ENCODE results near the gene EOMES.
"Not testable (repeated sequence)": the region's sequence is repeated elsewhere in the genome, so short reads cannot be mapped to it uniquely, and the experiment has no call there.

Gene EOMES
- total RNA-seq, result 7.0 to 169 (median 80.9) reads per million in 9 experiments

DNA sequence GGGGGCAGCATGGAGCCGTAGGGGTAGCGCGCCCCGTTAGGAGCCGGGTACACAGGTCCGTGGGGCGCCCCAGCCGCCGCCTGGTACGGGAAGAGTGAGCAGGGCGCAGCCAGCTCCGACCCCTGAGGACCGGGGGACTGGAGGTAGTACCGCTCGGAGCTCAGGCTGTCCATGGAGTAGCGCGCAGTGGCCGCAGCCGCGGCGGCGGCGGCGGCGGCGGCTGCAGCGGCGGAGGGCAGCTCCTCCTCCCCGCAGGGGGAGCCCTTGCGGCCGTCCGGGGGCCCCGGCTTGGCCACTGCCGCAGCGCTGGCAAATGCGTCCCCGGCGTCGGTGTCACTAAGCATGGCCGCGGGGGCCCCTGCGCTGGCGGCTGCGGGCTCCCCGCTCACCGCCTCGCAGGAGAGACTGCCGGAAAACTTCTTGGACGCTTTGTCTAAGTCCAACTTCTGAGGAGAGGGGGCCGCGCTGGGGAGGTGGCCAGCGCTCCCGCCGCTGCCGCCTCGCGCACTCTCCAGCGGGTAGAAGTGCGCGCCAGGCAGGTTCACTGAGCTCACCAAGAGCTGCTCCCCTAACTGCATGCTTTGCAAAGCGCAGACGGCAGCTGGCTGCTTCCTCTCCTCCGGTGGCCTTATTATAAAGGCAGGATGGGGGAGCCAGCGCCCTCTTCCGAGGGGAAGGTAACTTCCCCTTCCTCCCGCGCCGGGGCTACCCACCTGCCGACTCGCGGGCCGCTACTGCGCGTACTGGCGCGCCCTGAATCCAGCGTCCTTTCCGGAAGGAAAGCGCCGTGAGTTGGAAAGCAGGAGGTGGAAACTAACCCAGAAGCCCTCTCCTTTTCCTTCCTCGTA, at the start of gene EOMES:
Gene EOMES, minus strand, starts transcription at position 607 of the 848 bp plus-strand sequence. Its CDS starts 29 bp downstream, at position 578.
- ATAC-seq (replicated peaks) (peak; percentile 73), DNase-seq (peak; percentile 79 to 81 (median 79))
- peak within 1 kb of the TSS; percentile 100 for H3K4me3 Mint-ChIP-seq
- H3K36me3 Mint-ChIP-seq (ENCODE audit: insufficient read depth), result peaks cover 66% of the 10 kb centered on the region
- H3K27me3 Mint-ChIP-seq, result peaks cover 9 to 25% of the 10 kb centered on the region in 2 donors
- no peaks in the 10 kb centered on the region for H3K9me3 Mint-ChIP-seq
- H3K4me1 Mint-ChIP-seq (ENCODE audit: low read depth in 2 of 2), result peaks cover 41% of the 10 kb centered on the region in 2 donors
- H3K27ac Mint-ChIP-seq, result peak within 1 kb of the TSS; percentile 98 to 99

DNA sequence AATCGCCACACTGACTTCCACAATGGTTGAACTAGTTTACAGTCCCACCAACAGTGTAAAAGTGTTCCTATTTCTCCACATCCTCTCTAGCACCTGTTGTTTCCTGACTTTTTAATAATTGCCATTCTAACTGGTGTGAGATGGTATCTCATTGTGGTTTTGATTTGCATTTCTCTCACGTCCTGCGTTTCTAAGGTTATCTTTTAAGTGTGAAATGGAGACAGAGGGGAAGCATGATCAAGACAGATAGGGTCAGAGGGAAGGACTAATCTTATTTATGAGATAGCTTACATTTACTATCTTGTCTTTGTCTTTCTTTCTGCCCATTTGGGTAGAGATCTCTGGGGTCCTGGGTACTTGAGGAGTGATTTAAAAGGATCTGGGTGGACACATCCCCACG, 48.3 kb upstream of the EOMES start:
- H3K27me3 Mint-ChIP-seq; H3K9me3 Mint-ChIP-seq; H3K36me3 Mint-ChIP-seq (ENCODE audit: insufficient read depth); H3K4me3 Mint-ChIP-seq; DNase-seq: not testable (repeated sequence)
- Mint-ChIP-seq H3K4me1 (ENCODE audit: low read depth in 2 of 2) (peaks cover 13 to 18% of the 10 kb centered on the region in 2 donors), H3K27ac (peak overlapping the region; percentile 11 to 30)
- peak; percentile 78 for ATAC-seq (replicated peaks)

DNA sequence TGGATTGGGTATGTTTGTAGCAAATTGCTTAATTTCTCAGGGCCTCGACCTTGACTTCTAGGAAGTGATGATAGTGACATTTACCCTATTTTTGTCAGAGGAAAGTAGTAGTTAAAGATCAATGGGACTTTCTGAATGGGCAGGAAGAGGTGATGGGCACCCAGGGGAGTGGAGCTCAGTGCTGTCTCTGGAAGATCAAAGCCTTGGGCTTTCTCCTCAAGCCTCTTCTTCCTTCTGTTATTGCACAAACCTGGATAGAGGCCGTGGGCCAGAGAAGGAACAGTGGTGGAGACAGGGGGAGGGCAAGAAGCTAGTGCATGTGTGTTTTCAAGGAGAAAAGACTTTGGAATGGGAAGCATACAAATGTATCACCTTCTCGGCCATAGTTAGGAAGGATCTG, 44.9 kb upstream of the EOMES start:
- Mint-ChIP-seq H3K27ac (no peak overlapping the region), H3K4me3 (no peak overlapping the region), H3K36me3 (ENCODE audit: insufficient read depth) (peaks cover 2% of the 10 kb centered on the region), H3K9me3 (no peaks in the 10 kb centered on the region), H3K27me3 (no peaks in the 10 kb centered on the region), H3K4me1 (ENCODE audit: low read depth in 2 of 2) (peaks cover 15 to 18% of the 10 kb centered on the region in 2 donors)
- DNase-seq, result no peak
- ATAC-seq (replicated peaks), result no peak

DNA sequence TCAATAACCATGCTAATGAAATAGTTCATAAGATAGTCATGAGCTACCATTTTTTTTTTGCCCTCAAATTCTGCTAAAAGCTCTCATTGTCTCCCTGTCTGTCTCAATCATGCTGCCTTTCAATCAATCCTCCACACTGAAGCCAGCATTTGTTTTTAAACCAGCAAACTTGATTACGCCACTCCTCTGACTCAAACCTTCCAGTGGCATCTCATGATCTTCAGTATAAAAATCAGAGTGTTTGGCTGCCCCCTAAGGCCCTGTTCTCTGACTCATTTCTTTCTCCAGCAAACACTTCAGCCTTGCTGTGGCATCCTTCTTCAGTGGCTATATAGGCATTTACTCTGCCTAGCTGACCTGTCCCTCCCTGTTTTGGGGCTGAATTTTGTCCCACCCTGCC, 36.0 kb upstream of the EOMES start:
- no peak for ATAC-seq (replicated peaks)
- peaks cover 0 to 2% of the 10 kb centered on the region in 2 donors for H3K9me3 Mint-ChIP-seq

GRCh38 chr3:27756877-27757276, 34.8 kb upstream of the EOMES start:
- Mint-ChIP-seq H3K4me3 (no peak overlapping the region), H3K36me3 (ENCODE audit: insufficient read depth) (no peaks in the 10 kb centered on the region), H3K4me1 (ENCODE audit: low read depth in 2 of 2) (peaks cover 11 to 14% of the 10 kb centered on the region in 2 donors), H3K9me3 (peaks cover 0 to 8% of the 10 kb centered on the region in 2 donors), H3K27me3 (no peaks in the 10 kb centered on the region), H3K27ac (no peak overlapping the region)
- no peak for ATAC-seq (replicated peaks)
- DNase-seq, result no peak

More for the DNA sequence above, 36.0 kb upstream of the EOMES start:
- no peak for DNase-seq
- peaks cover 2 to 7% of the 10 kb centered on the region in 2 donors for H3K4me1 Mint-ChIP-seq (ENCODE audit: low read depth in 2 of 2)
- H3K4me3 Mint-ChIP-seq, result no peak overlapping the region
- H3K27me3 Mint-ChIP-seq, result no peaks in the 10 kb centered on the region
- H3K27ac Mint-ChIP-seq, result no peak overlapping the region
- no peaks in the 10 kb centered on the region for H3K36me3 Mint-ChIP-seq (ENCODE audit: insufficient read depth)

DNA sequence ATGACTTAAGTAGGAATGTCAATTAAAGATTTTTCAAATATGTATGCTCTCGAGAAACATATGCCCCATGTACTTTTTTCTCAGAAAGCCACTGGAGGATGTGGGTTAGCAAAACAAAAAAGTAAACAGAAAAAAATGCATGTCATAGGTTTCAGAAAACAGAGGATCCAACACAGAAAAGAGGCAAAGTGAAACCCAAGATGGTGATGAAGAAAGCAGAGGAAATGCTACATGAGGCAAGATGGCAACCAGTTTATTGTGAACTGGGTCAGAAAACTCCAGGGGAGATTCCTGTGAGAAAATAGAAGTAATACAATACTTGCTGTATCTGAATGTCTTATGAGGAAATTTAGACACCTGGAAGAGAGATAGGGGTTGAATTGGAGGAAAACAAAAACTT, 30.8 kb upstream of the EOMES start:
- DNase-seq (no peak), ATAC-seq (replicated peaks) (peak; percentile 61)
- H3K27me3 Mint-ChIP-seq, result no peaks in the 10 kb centered on the region
- no peak overlapping the region for H3K4me3 Mint-ChIP-seq
- H3K9me3 Mint-ChIP-seq, result peaks cover 0 to 15% of the 10 kb centered on the region in 2 donors
- H3K27ac Mint-ChIP-seq, result peak overlapping the region; percentile 29 to 57
- H3K4me1 Mint-ChIP-seq (ENCODE audit: low read depth in 2 of 2), result peaks cover 14 to 17% of the 10 kb centered on the region in 2 donors
- H3K36me3 Mint-ChIP-seq (ENCODE audit: insufficient read depth), result no peaks in the 10 kb centered on the region

- Mint-ChIP-seq H3K27me3 (no peaks in the 10 kb centered on the region), H3K36me3 (ENCODE audit: insufficient read depth) (no peaks in the 10 kb centered on the region), H3K9me3 (peaks cover 0 to 15% of the 10 kb centered on the region in 2 donors), H3K4me3 (no peak overlapping the region), H3K4me1 (ENCODE audit: low read depth in 2 of 2) (peaks cover 13 to 17% of the 10 kb centered on the region in 2 donors), H3K27ac (no peak overlapping the region)
- ATAC-seq (replicated peaks) (no peak), DNase-seq (no peak)
Measured at GRCh38 chr3:27749643-27750042, 27.5 kb upstream of the EOMES start.

DNA sequence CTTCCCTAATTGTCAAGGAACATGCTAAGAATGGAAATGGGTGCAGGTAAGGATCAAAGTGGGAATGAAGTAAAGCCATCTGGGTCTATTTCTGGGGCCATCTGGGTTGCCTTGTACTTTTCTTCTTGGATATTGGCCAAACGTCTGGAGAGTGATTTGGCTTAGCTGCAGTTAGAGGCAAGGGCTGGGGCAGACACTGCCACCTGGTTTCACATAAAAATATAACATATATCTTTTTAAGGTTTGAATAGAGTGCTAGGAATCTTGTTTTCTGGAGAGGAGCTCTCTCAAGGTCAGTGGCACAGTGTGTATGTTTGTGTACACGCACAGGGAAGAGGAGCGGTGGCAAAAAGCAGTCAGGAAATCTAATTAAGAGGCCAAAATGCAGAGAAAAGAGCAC, 24.7 kb upstream of the EOMES start:
- ATAC-seq (replicated peaks) (no peak), DNase-seq (no peak)
- H3K4me3 Mint-ChIP-seq, result no peak overlapping the region
- H3K4me1 Mint-ChIP-seq (ENCODE audit: low read depth in 2 of 2), result peaks cover 0 to 6% of the 10 kb centered on the region in 2 donors
- H3K27ac Mint-ChIP-seq, result no peak overlapping the region
- H3K36me3 Mint-ChIP-seq (ENCODE audit: insufficient read depth), result no peaks in the 10 kb centered on the region
- H3K27me3 Mint-ChIP-seq, result peaks cover 0 to 12% of the 10 kb centered on the region in 2 donors
- peaks cover 0 to 15% of the 10 kb centered on the region in 2 donors for H3K9me3 Mint-ChIP-seq

DNA sequence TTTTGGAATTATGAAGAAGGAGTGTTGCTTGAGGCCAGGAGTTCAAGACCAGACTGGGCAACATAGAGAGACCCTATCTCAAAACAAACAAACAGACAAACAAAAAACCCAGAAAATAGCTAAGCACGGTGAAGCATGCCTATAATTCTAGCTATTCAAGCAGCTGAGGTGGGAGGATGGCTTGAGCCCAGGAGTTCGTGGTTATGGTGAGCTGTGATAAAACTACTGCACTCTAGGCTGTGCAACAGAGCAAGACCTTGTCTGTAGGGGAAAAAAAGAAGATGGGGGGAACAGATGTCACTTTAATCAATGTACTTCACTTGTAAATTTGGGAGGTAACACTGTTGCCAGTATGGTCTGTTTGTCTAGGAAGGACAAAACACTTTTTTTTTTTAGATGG, 18.7 kb upstream of the EOMES start:
- no peak for ATAC-seq (replicated peaks)
- peaks cover 0 to 27% of the 10 kb centered on the region in 2 donors for H3K27me3 Mint-ChIP-seq
- H3K27ac Mint-ChIP-seq, result no peak overlapping the region
- no peaks in the 10 kb centered on the region for H3K36me3 Mint-ChIP-seq (ENCODE audit: insufficient read depth)
- no peak overlapping the region for H3K4me3 Mint-ChIP-seq
- peaks cover 0 to 8% of the 10 kb centered on the region in 2 donors for H3K9me3 Mint-ChIP-seq
- H3K4me1 Mint-ChIP-seq (ENCODE audit: low read depth in 2 of 2), result peaks cover 0 to 2% of the 10 kb centered on the region in 2 donors
- no peak for DNase-seq

- H3K9me3 Mint-ChIP-seq, result no peaks in the 10 kb centered on the region
- no peak overlapping the region for H3K4me3 Mint-ChIP-seq
- H3K27ac Mint-ChIP-seq, result no peak overlapping the region
- no peak for ATAC-seq (replicated peaks)
- no peaks in the 10 kb centered on the region for H3K36me3 Mint-ChIP-seq (ENCODE audit: insufficient read depth)
- H3K4me1 Mint-ChIP-seq (ENCODE audit: low read depth in 2 of 2), result peaks cover 0 to 2% of the 10 kb centered on the region in 2 donors
- DNase-seq, result no peak
- peaks cover 0 to 15% of the 10 kb centered on the region in 2 donors for H3K27me3 Mint-ChIP-seq
Measured at GRCh38 chr3:27737091-27737490, 15.0 kb upstream of the EOMES start.

- H3K4me1 Mint-ChIP-seq (ENCODE audit: low read depth in 2 of 2), result peaks cover 16 to 25% of the 10 kb centered on the region in 2 donors
- DNase-seq, result no peak
- peaks cover 10% of the 10 kb centered on the region for H3K36me3 Mint-ChIP-seq (ENCODE audit: insufficient read depth)
- H3K27ac Mint-ChIP-seq, result no peak overlapping the region
- H3K27me3 Mint-ChIP-seq, result peaks cover 46 to 54% of the 10 kb centered on the region in 2 donors
- no peak for ATAC-seq (replicated peaks)
- peak overlapping the region; percentile 76 to 80 for H3K4me3 Mint-ChIP-seq
- H3K9me3 Mint-ChIP-seq, result no peaks in the 10 kb centered on the region
Measured at GRCh38 chr3:27730774-27731659, 8.9 kb upstream of the EOMES start.

DNA sequence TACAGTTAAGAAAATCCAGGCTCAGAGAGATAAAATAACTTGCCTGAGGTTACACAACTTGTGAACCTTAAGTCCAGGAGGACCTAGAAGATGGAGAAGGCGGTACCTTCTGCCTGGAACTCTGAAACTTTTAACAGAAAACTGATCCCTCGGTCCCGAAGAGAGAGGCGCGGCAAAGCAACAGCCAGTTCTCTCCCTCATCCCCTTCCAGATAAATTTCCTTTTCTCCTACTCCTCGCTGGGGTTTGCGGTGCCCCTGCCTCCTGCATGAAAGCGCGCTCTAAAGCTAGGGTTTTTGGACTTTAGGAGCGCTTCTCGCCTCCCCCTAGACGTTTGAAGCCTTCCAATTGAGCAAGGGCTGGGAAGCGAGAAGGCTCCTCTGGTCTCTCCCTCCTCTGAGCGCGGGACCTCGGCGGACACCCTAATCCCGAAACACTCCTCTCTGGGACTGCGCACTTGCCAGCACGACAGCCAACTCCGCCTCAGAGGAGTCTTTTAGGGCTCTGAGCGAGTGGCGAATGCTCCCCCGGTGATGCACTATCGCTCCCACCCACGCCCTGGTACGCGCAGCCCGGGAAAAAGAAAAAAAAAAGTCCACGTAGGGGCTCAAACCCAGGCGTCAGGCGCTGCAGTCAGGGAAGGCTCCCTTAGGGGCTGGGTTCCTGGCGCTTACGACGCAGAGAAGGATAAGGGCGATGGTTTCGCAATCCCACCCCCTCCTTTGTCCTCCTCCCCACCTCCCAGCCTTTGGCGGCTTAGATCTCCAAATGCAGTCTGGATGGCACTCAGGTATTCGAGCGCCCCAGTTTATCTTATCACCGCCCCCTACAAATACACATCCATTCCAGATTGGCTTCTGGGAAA, 7.9 kb upstream of the EOMES start:
- DNase-seq (no peak), ATAC-seq (replicated peaks) (peak; percentile 45)
- peak overlapping the region; percentile 76 to 80 for H3K4me3 Mint-ChIP-seq
- H3K4me1 Mint-ChIP-seq (ENCODE audit: low read depth in 2 of 2), result peaks cover 16 to 25% of the 10 kb centered on the region in 2 donors
- H3K36me3 Mint-ChIP-seq (ENCODE audit: insufficient read depth), result peaks cover 12% of the 10 kb centered on the region
- H3K9me3 Mint-ChIP-seq, result no peaks in the 10 kb centered on the region
- peaks cover 46 to 54% of the 10 kb centered on the region in 2 donors for H3K27me3 Mint-ChIP-seq
- no peak overlapping the region for H3K27ac Mint-ChIP-seq

Measured in effector memory CD8-positive, alpha-beta T cell (primary cell).